NCI-H226 (cell line): Measurements from ENCODE around the gene C1QA.
"Not testable (repeated sequence)": the region's sequence is repeated elsewhere in the genome, so short reads cannot be mapped to it uniquely, and the experiment has no call there.

ENCODE experiments used
- DNase-seq: peaks from one replicate; pipeline ENCODE4 v3.0.0-alpha.2; 2015

The C1QA gene

DNA sequence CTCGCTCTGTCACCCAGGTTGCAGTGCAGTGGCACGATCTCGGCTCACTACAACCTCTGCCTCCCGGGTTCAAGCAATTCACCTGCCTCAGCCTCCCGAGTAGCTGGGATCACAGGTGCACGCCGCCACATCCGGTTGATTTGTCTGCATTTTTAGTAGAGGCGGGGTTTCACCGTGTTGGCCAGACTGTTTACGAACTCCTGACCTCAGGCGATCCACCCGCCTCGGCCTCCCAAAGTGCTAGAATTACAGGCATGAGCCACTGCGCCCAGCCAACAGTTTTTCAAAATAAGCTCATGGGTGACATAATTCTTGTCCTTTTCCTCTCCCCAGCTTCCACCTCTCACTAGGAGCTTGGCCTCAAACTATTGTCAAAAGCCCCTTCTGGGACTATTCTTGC, 39.7 kb downstream of the C1QA start:
- DNase-seq = not testable (repeated sequence)

DNA sequence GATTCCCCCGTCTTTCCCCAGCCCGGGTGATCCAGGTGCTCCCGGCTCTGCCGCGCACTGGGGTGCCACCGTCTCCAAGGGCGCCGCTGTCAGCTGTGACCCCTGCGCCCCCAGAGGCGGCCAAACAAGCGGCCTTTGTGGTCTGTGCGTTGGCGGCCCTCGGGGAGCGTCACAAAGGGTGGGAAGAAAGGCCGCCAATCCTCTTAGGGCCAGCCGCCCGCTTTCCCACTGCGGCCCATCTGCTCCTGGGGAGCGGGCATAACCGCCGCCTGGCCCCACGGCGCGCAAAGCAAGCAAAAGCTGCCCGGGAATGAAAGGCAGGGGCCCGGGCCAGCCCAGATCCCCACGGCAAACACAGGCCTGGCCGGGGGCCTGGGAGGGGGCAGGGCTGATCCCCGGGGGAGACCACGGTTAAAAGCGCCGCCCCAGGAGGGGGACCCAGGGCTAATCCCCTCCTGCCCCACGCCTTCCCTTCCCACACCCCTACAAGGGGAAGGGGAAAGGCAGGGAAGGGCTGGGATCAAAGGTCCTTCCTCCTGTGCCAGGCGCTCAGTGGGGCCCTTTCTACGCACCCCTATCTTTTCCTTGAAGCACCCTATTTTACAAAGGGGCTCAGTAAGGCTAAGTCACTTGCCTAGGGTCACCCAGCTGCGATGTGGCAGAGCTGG, 40.6 kb downstream of the C1QA start:
- no peak for DNase-seq

DNA sequence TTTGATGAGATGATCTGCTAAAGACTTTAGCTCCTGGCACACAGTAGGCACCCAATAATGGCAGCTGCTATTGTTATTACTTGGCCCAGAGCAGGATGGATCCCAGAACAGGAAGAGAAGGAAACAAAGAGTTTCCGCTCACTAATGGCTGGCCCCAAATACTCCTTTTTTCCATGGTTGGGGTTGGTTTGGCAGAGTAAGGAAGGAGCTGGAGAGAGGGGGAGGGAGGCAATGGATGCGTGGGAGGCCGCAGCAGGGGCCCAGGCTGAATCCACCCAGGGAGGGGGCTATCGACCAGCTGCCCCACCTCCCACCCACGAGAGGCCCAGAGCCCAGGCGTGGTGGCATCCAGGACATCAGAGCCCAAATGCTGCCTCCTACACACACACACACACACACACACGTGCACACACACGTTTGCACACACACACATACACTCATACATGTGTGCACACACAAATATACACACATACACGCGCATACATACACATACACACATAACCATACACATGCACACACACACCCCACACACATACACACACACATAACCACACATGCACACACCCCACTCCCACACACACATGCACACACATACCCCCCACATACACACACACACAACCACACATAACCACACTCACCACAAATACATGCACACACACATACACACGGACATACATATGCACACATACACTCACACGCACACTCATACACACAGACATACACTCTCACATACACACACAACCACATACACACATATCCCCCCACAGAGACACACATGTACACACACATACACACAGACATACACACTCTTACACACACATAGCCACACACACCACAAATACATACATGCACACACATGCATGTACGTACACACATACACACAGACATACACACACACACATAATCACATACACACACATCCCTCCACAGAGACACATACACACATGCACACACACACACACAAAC, 41.8 kb downstream of the C1QA start:
- DNase-seq = no peak

DNA sequence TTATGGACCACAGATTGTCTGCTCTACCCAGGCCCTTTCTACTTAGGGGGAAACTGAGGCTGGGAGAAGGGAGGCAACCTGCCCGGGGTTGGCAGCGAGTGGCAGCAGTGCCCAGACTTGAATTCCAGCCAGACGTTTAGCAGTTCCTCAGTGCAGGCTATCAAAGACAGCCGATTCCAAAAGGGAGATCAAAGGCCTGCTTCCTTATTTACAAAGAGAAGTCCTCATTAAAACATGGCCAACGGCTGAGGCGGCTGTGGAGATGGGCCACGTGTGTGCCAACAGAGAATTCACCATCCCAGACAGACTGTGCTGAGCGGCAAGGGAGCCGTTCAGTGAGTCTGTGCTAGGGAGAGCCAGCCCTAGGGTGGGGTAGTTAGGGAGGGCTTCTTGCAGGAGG, 44.3 kb downstream of the C1QA start:
- DNase-seq = no peak

DNA sequence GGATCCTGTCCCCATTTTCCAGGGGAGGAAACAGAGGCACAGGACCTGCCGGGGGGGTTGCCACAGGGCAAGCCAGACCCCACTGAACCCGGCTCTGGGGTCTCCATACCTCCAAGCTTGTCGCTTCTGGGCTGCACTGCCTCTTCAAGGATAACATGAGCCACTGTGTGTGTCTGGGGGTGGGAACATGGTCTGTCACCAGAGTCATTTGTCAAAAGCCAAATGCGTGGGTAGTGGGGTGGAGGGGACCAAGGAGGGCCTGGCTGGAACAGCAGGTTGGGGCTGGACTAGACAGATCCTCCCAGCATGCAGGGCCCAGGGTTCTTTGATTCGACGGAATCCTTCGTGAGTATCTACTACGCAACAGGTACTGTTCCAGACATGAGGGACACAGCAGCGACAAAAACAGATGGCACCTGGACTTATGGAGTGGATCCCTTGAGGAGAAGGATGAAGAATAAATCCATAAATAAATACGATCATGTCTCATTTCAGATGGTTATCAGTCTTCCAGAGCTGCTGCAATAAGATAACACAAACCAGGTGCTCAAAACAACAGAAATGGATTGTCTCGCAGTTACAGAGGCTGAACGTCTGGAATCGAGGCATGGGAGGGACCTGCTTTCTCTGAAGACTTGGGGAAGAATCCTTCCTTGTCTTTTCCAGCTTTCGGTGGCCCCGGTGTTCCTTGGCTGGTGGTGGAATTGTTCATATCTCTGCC, 45.3 kb downstream of the C1QA start:
- no peak for DNase-seq

DNA sequence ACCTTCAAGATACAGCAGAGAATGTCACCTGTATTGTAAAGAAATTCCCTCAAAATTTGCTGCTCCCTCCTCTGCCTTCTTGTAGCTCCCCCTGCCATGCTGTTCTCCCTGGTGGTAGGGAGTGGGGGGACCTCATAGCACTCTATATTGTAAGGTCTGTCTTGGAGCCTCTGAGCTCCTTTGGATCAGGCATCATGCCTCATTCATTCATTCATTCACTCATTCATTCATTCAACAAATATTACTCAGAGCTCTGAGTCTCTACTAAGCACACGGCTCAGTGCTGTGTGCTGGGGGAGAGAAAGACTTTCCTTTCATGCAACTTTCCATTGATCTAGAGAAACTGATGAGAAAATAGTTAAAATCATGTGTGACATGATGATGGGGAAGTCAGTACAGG, 47.1 kb downstream of the C1QA start:
- no peak for DNase-seq

DNA sequence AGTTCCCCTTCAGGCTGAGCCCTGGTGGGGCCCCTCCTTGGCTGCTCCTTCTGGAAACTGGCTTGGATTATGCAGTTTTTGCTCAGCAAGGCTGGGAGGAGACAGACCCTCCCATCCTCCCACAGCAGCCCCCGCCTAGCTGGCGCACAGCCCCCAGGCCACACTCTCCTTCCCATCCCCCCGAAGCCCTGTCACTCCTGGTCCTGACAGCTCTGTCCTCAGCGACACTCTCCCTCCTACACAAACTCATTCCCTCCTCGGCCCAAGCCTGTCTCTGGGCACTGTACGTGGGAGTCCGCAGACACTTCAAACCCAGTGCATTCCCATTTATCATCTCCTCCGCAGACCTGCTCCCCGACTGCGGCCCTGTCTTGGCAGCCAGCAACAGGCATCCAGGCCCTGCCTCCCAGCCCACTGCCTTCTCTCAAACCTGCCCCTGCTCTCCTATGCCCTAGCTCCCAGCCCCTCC, 49.2 kb downstream of the C1QA start:
- DNase-seq = peak; percentile 69

DNA sequence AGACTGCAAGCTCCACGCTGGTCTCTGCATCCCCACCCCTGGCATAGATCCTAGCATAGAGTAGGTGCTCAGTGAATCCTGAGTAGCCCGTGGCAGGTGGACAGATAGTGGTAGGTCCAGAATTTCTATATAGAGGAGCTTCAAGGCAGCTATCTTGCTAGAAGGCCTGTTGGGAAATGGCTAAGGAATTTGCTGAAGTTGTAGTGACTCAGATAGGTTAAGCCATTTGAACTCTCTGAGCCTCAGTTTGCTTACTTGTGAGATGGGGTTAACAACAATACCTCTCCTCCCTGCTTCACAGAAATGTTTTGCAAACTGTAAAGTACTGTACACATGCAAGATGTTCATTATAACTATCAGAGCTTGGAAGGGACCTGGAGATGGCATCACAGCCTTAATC, 50.8 kb downstream of the C1QA start:
- peak; percentile 25 for DNase-seq

DNA sequence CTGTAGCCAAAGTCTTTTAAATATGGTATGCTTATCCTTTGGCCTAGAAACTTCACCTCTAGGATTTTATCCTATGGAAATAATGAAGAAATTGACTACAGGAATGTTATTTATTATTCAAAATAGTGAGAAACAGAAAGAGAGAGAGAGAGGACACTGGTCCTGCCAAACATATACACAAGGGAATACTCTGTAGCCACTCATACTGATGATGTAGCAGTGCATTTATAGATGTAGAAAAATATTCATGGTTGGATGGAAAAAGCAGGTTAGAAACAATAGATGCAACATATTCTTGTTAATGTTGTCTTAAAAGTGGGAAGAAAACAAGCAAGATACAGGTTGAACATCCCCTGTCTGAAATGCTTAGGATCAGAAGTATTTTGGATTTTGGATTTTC, 52.0 kb downstream of the C1QA start:
- no peak for DNase-seq
